GM06990 (cell line): ENCODE results near the gene CPNE4.

ENCODE experiments used
- DNase-seq: peaks from one replicate; pipeline ENCODE4 v3.0.0-alpha.2; 2011; ENCODE audit not compliant: insufficient read length; ENCODE audit errors: extremely low read depth
- H3K27me3 ChIP-seq: replicated peaks from 2 replicates; pipeline ENCODE4 v1.6.0; 2011; ENCODE audit warnings: low read length; ENCODE audit not compliant: control insufficient read depth, insufficient read depth
- H3K36me3 ChIP-seq: 2 replicates; pipeline ENCODE4 v1.5.1; 2011; ENCODE audit warnings: low read length; ENCODE audit not compliant: control insufficient read depth, insufficient read depth
- H3K4me3 ChIP-seq: replicated peaks from 2 replicates; pipeline ENCODE4 v1.5.1; 2011; ENCODE audit warnings: low read depth, mild to moderate bottlenecking, control low read depth, low read length
- CTCF ChIP-seq: IDR thresholded peaks from 2 replicates; pipeline ENCODE4 v1.5.1; 2011; ENCODE audit warnings: low read length, control low read depth, mild to moderate bottlenecking, inconsistent platforms; ENCODE audit not compliant: insufficient read depth, poor library complexity, severe bottlenecking

CPNE4 gene

GRCh38 chr3:131881777-131882176 lies 153.0 kb downstream of the CPNE4 start:
- Histone ChIP-seq H3K27me3 (no peaks in the 10 kb centered on the region), H3K4me3 (no peak overlapping the region), H3K36me3 (no peaks in the 10 kb centered on the region)
- no peak for DNase-seq
- no peak for TF ChIP-seq CTCF

GRCh38 chr3:131880948-131881347 lies 153.9 kb downstream of the CPNE4 start:
- Histone ChIP-seq H3K36me3 (no peaks in the 10 kb centered on the region), H3K4me3 (no peak overlapping the region), H3K27me3 (no peaks in the 10 kb centered on the region)
- TF ChIP-seq CTCF: no peak
- no peak for DNase-seq

- Histone ChIP-seq H3K4me3 (no peak overlapping the region), H3K36me3 (no peaks in the 10 kb centered on the region), H3K27me3 (no peaks in the 10 kb centered on the region)
- no peak for DNase-seq
- no peak for TF ChIP-seq CTCF
Observed at GRCh38 chr3:131868203-131868602, 166.6 kb downstream of the CPNE4 start.

- H3K36me3 ChIP-seq: no peaks in the 10 kb centered on the region
- H3K27me3 ChIP-seq: no peaks in the 10 kb centered on the region
- no peak for TF ChIP-seq CTCF
- H3K4me3 ChIP-seq: no peak overlapping the region
- no peak for DNase-seq
Observed at GRCh38 chr3:131856171-131856570, 178.6 kb downstream of the CPNE4 start.

- TF ChIP-seq CTCF: no peak
- DNase-seq: no peak
- Histone ChIP-seq H3K27me3 (no peaks in the 10 kb centered on the region; the same call in none of the 2 replicates), H3K4me3 (no peak overlapping the region), H3K36me3 (no peaks in the 10 kb centered on the region)
Observed at GRCh38 chr3:131850223-131850622, 184.6 kb downstream of the CPNE4 start.

- H3K27me3 ChIP-seq: no peaks in the 10 kb centered on the region; the same call in none of the 2 replicates
- H3K36me3 ChIP-seq: no peaks in the 10 kb centered on the region
- TF ChIP-seq CTCF: no peak
- H3K4me3 ChIP-seq: no peak overlapping the region
- DNase-seq: no peak
Observed at GRCh38 chr3:131849616-131850015, 185.2 kb downstream of the CPNE4 start.
